Measurements from ENCODE around the gene TMEM212. TPM values are rescaled to one million over a fixed set of nuclear protein-coding genes. Genes with fewer than 3 reads are reported as not detected.

TMEM212 gene
- polyA plus RNA-seq, 1 experiment: not detected

DNA sequence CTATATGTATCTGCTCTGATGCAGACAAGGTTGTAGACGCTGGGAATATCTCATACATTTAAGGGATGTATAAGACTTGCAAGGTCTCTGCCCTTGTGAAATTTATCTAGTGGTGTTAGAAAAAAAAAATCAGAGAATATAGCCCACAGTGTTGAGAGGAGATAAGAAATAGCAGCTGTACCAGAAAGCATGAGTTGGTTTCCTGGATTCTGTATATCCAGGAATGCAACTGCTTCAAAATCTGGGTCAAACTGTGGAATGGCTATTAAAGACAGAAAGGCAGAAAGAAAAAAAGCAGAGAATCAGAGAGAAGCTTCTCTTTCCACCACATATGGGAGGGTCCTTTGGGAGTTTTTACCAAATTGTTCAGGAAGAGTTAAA lies 1.5 kb upstream of the TMEM212 start:
- DNase-seq (ENCODE audit: low read depth): no peak
- CTCF ChIA-PET: interaction anchor here (0.6 to 1.9 kb wide), 9 partner anchors 8 to 500 kb away, joined by 3 to 9 read pairs (median 4); no protein-coding TSS in a partner anchor

DNA sequence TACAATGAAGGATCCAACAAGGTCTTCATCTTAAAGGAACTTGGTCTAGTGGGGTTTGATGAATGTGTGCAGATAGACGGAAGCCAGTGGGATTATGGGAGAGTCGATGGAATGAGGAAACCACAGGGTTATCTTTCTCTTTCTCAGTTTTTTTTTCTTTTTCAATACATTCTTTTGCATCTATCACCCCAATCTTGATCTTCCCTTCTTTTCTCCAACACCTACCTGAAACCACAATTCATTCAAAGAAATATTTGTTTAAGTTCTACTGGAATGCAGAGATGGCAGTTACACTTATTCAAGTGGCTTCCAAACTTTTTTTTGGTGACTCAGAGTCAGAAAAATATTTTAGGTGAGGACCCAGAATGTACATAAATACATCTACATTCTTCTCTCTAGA lies 1.7 kb downstream of the TMEM212 start:
- Histone ChIP-seq H3K36me3 (ENCODE audit: control insufficient read depth, insufficient read depth, low read length) (no peaks in the 10 kb centered on the region), H3K4me3 (ENCODE audit: low read depth, low read length) (no peak overlapping the region), H3K27me3 (ENCODE audit: control insufficient read depth, insufficient read depth, low read length) (no peaks in the 10 kb centered on the region)
- ChIA-PET POLR2A (no interaction called here), CTCF (no interaction called here)
- no peak for DNase-seq (ENCODE audit: low read depth)
- TF ChIP-seq CTCF (IDR thresholded peaks at IDR 0.05; ENCODE audit: insufficient read depth, low read depth, low read length): no peak

More for the DNA sequence above, 1.5 kb upstream of the TMEM212 start:
- no peaks in the 10 kb centered on the region for H3K27me3 ChIP-seq (ENCODE audit: control insufficient read depth, insufficient read depth, low read length)
- no peak for TF ChIP-seq CTCF (IDR thresholded peaks at IDR 0.05; ENCODE audit: insufficient read depth, low read depth, low read length)
- no peaks in the 10 kb centered on the region for H3K36me3 ChIP-seq (ENCODE audit: control insufficient read depth, insufficient read depth, low read length)
- POLR2A ChIA-PET: no interaction called here
- H3K4me3 ChIP-seq (ENCODE audit: low read depth, low read length): no peak overlapping the region

DNA sequence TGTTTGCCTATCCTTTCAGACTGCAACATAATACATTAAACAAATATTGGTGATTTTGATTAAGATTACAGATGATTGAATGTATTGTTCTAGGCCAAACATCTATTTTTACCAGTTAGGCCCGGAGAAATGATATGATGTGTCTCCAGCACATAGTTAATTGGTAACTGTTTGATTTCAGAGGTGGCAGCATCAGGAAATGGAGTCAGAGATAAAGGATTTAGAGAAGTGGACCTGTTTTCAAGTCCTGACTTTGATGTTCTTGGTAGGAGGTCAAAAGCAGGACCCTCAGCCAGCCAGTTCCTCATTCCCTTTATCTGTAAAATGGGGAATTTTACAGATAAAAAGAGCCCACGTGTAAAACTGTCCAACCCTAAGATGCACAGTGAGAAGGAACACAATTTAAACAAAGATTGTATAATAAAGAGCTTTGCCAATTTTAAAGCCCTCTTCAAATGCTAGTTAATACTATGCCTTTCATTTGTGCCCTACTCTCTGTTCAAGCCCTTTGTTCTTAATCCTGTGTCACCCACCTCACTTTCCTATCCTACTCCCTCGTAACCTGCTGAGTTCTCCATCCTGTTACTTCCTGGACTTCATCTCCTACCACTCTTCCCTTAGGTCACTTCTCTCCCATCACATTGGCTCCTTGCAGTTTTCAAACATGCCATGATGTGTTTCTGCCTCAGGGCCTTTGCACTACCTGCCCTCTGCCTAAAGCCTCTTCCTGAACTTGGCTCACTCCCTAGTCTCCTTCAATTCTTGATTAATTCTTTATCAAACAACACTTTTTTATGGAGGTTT lies 2.5 kb downstream of the TMEM212 start:
- Histone ChIP-seq H3K4me3 (ENCODE audit: low read depth, low read length) (no peak overlapping the region), H3K27me3 (ENCODE audit: control insufficient read depth, insufficient read depth, low read length) (no peaks in the 10 kb centered on the region), H3K36me3 (ENCODE audit: control insufficient read depth, insufficient read depth, low read length) (no peaks in the 10 kb centered on the region)
- no peak for DNase-seq (ENCODE audit: low read depth)
- no peak for TF ChIP-seq CTCF (IDR thresholded peaks at IDR 0.05; ENCODE audit: insufficient read depth, low read depth, low read length)
- CTCF ChIA-PET: interaction anchor here (0.6 kb wide), 1 partner anchor 48 kb away, joined by 4 read pairs; no protein-coding TSS in a partner anchor
- POLR2A ChIA-PET: no interaction called here

DNA sequence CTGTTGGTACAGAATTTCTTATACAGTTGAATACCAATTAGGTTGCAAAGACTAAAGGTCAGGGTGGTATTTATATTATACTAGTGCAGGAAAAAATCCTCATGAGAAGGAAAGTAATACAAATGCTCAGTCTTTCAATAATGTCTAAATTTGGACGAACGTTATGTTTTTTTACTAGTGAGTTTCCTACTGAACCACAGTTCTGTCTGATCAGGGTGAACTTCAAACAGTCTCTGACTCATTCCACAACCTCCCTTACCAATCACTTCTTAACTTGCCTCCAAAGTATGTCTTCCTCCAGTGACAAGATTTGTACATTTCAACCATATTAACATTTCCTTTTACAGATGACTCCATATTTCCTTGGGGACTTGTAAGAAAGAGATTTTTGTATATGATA lies 3.4 kb downstream of the TMEM212 start:
- no peak overlapping the region for H3K4me3 ChIP-seq (ENCODE audit: low read depth, low read length)
- no peak for DNase-seq (ENCODE audit: low read depth)
- CTCF ChIA-PET: no interaction called here

GRCh38 chr3:171847133-171847532 lies 4.0 kb downstream of the TMEM212 start:
- Histone ChIP-seq H3K27me3 (ENCODE audit: control insufficient read depth, insufficient read depth, low read length) (no peaks in the 10 kb centered on the region), H3K36me3 (ENCODE audit: control insufficient read depth, insufficient read depth, low read length) (no peaks in the 10 kb centered on the region), H3K4me3 (ENCODE audit: low read depth, low read length) (no peak overlapping the region)
- DNase-seq (ENCODE audit: low read depth): no peak
- ChIA-PET CTCF (interaction anchor here (0.6 kb wide), 1 partner anchor 1872 kb away, joined by 3 read pairs; no protein-coding TSS in a partner anchor), POLR2A (no interaction called here)
- TF ChIP-seq CTCF (IDR thresholded peaks at IDR 0.05; ENCODE audit: insufficient read depth, low read depth, low read length): no peak

More for the DNA sequence above, 3.4 kb downstream of the TMEM212 start:
- Histone ChIP-seq H3K27me3 (ENCODE audit: control insufficient read depth, insufficient read depth, low read length) (no peaks in the 10 kb centered on the region), H3K36me3 (ENCODE audit: control insufficient read depth, insufficient read depth, low read length) (no peaks in the 10 kb centered on the region)
- POLR2A ChIA-PET: no interaction called here
- TF ChIP-seq CTCF (IDR thresholded peaks at IDR 0.05; ENCODE audit: insufficient read depth, low read depth, low read length): no peak

Data from BJ (cell line).